HepG2 (cell line): ENCODE data around the gene CCDC85C. TPM values are rescaled to one million over a fixed set of nuclear protein-coding genes. Genes with fewer than 3 reads are reported as not detected.
A peak's percentile ranks its signal among the peaks of the same experiment; 100 is the strongest.

ENCODE experiments used
- ETV6 ChIP-seq: sonication (generic); formaldehyde crosslinking; conservative IDR thresholded peaks from 2 replicates; pipeline ENCODE4 v1.4.0; 2020; ENCODE audit warnings: missing genetic modification reagents
- MED8 ChIP-seq: sonication (generic); formaldehyde crosslinking; IDR thresholded peaks from 2 replicates; pipeline ENCODE4 v1.8.1; 2023; ENCODE audit warnings: mild to moderate bottlenecking, missing genetic modification reagents; ENCODE audit not compliant: insufficient replicate concordance
- NR2C2 ChIP-seq: sonication (generic); formaldehyde crosslinking; IDR thresholded peaks from 2 replicates; pipeline ENCODE4 v1.4.0; 2020; ENCODE audit warnings: missing genetic modification reagents, mild to moderate bottlenecking, moderate library complexity, borderline replicate concordance
- NR2F1 ChIP-seq, 2 experiments: fragments of 450-650 bp in 1 of 2; formaldehyde crosslinking in 1 of 2; IDR thresholded peaks; 2 replicates each; pipeline versions ENCODE4 v1.5.0 to v1.6.1; 2016 to 2020; ENCODE audit warnings: mild to moderate bottlenecking in 1 of 2, missing compliant biosample characterization in 1 of 2, missing genetic modification reagents in 1 of 2, moderate library complexity in 1 of 2
- RARA ChIP-seq: IDR thresholded peaks from 2 replicates; pipeline ENCODE4 v1.6.1; 2016; ENCODE audit warnings: missing genetic modification reagents, missing compliant biosample characterization
- SAP130 ChIP-seq: IDR thresholded peaks from 2 replicates; pipeline ENCODE4 v1.6.1; 2016; ENCODE audit warnings: low read depth
- ZFP82 ChIP-seq: sonication (generic); formaldehyde crosslinking; IDR thresholded peaks from 2 replicates; pipeline ENCODE4 v1.5.1; 2020; ENCODE audit warnings: mild to moderate bottlenecking, missing genetic modification reagents, borderline replicate concordance
- ZNF33B ChIP-seq: sonication (generic); formaldehyde crosslinking; IDR thresholded peaks from 2 replicates; pipeline ENCODE4 v1.5.1; 2020; ENCODE audit warnings: mild to moderate bottlenecking, missing genetic modification reagents
- ZNF563 ChIP-seq: sonication (generic); formaldehyde crosslinking; IDR thresholded peaks from 2 replicates; pipeline ENCODE4 v1.8.0; 2022; ENCODE audit warnings: mild to moderate bottlenecking, moderate library complexity, missing genetic modification reagents
- ZNF646 ChIP-seq: sonication (generic); formaldehyde crosslinking; IDR thresholded peaks from 2 replicates; pipeline ENCODE4 v1.9.0; 2021; ENCODE audit warnings: mild to moderate bottlenecking, missing genetic modification reagents
- polyA plus RNA-seq, 8 experiments: library from polyadenylated mRNA; depleted of rRNA in 3 of 8; stranded (reverse) in 7 of 8; unstranded in 1 of 8; fragments of >200 nt; fragmentation: Illumina TruSeq in 4 of 8; extraction: Trizol in 4 of 8; gene quantifications; 2 replicates each; pipeline versions ENCODE4 v1.2.1 to v1.2.3, GENCODE V29; 2011 to 2016; ENCODE audit warnings: low read depth in 4 of 8, missing spikeins in 1 of 8, mixed read lengths in 1 of 8; ENCODE audit not compliant: insufficient read depth in 1 of 8
- total RNA-seq, 5 experiments: library from RNA; depleted of rRNA; stranded (reverse); fragments of >200 nt; fragmentation: Illumina TruSeq; extraction: Trizol; gene quantifications; 2 replicates each; pipeline ENCODE4 v1.2.3, GENCODE V29; 2016; ENCODE audit warnings: low read depth in 1 of 5
- TF ChIP-seq, protein P1 (sequence below): IDR thresholded peaks from 2 replicates; pipeline ENCODE4 v1.6.1; 2016; ENCODE audit warnings: low read depth
- TF ChIP-seq, protein P2 (sequence below): sonication (generic); formaldehyde crosslinking; IDR thresholded peaks from 2 replicates; pipeline ENCODE4 v1.8.0; 2022; ENCODE audit warnings: mild to moderate bottlenecking, missing genetic modification reagents; ENCODE audit not compliant: insufficient replicate concordance

The CCDC85C gene
- total and polyA plus RNA-seq, 2 of the 13 experiments (the other 11 are each of a cell fraction or from before 2014, with no cell fraction given), result 18.8 to 43.8 TPM

GRCh38 chr14:99556134-99556791 is 47.7 kb downstream of the CCDC85C start (continued):
- TF ChIP-seq ZNF646 (CRISPR knock-in tag) (no peak), NR2C2 (CRISPR knock-in tag) (peak; percentile 81), MED8 (CRISPR knock-in tag) (no peak), ETV6 (CRISPR knock-in tag) (no peak), ZNF563 (CRISPR knock-in tag) (no peak), ZFP82 (no peak), RARA (CRISPR knock-in tag) (peak; percentile 38; the same call in 1 of the 2 replicates), NR2F1 (CRISPR knock-in tag; IDR thresholded peaks at IDR 0.05) (peak in 1 of 2 experiments; percentile 6; a peak in 1 of 4 replicates), ZNF33B (no peak), SAP130 (peak; percentile 38; the same call in 1 of the 2 replicates)
- TF ChIP-seq, protein P1, sequence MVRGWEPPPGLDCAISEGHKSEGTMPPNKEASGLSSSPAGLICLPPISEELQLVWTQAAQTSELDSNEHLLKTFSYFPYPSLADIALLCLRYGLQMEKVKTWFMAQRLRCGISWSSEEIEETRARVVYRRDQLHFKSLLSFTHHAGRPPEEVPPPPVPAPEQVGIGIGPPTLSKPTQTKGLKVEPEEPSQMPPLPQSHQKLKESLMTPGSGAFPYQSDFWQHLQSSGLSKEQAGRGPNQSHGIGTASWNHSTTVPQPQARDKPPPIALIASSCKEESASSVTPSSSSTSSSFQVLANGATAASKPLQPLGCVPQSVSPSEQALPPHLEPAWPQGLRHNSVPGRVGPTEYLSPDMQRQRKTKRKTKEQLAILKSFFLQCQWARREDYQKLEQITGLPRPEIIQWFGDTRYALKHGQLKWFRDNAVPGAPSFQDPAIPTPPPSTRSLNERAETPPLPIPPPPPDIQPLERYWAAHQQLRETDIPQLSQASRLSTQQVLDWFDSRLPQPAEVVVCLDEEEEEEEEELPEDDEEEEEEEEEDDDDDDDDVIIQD, result no peak
- TF ChIP-seq, protein P2, sequence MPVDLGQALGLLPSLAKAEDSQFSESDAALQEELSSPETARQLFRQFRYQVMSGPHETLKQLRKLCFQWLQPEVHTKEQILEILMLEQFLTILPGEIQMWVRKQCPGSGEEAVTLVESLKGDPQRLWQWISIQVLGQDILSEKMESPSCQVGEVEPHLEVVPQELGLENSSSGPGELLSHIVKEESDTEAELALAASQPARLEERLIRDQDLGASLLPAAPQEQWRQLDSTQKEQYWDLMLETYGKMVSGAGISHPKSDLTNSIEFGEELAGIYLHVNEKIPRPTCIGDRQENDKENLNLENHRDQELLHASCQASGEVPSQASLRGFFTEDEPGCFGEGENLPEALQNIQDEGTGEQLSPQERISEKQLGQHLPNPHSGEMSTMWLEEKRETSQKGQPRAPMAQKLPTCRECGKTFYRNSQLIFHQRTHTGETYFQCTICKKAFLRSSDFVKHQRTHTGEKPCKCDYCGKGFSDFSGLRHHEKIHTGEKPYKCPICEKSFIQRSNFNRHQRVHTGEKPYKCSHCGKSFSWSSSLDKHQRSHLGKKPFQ (CRISPR knock-in tag), result peak; percentile 79
